GM18907 (cell line): ENCODE data around the gene GLP2R.

Experiments used
- ATAC-seq: cut with Tn5 transposase; IDR thresholded peaks from one replicate; pipeline ENCODE4 v1.9.1; 2021; ENCODE audit warnings: mild to moderate bottlenecking, moderate library complexity; ENCODE audit not compliant: unreplicated experiment

GLP2R gene

DNA sequence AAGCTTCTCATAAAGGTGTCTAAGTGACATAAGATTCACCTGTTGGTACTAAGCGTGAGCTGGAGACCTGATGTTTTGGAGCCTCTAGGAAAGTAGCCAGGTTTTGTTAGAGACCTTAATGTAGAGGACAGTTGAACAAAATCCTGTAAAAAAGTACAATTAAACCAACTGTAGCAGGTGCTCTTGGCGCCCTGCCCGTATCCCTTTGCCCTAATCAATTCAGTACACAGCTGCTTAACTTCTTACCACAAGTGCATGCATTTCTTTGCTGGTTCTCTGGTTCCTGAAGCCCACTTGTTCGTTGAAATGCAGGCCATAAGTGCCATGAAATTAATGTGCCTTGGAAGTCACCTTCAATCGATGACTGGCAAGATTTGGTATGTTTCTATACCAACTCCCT lies 24.4 kb downstream of the GLP2R start:
- no peak for ATAC-seq

DNA sequence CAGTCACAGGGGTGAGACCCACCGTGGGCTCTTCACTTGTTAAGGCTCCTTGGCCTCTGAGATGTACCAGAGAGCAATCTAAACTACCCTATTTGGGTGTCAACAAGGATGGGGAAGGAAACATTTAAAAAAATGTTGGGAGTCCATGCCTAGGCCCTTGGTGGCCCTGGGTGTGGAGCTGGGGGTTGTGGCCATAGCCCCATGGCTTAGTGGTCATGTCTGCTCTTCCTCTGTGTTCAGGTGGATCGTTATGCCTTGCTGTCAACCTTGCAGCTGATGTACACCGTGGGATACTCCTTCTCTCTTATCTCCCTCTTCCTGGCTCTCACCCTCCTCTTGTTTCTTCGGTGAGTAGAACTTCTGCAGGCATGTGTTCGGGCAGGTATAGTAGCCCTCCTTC lies 28.5 kb downstream of the GLP2R start:
- ATAC-seq = no peak

DNA sequence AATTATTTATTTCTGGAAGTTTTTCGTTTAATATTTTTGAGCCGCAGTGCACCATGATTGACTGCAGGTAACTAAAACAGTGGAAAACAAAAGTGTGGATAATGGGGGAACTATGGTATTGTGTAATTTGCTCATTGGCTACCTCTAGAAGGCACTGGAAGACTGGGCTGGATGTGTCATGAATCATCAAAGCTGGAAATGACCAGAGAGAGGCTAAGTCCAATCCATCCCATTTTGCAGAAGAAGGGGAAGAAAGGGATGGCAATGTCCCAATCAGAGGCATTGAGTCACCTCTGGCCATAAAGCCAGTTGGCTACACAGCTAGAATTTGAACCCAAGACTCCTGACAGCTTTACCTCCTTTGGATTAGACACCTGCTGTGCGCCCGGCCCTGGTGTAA lies 29.3 kb downstream of the GLP2R start:
- no peak for ATAC-seq

DNA sequence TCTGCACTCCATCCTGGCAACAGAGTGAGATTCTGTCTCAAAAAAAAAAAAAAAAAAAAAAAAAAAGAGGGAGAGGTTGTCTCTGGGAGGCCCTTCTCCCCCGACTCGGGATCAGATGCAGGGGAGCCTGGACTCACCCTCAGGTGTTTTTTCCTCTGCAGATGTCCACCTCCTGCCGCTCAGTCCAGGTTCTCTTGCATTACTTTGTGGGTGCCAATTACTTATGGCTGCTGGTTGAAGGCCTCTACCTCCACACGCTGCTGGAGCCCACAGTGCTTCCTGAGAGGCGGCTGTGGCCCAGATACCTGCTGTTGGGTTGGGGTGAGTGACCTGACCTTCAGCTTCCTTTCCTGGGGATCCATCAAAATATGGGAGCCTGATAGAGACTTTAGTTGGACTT lies 34.1 kb downstream of the GLP2R start:
- ATAC-seq = no peak

DNA sequence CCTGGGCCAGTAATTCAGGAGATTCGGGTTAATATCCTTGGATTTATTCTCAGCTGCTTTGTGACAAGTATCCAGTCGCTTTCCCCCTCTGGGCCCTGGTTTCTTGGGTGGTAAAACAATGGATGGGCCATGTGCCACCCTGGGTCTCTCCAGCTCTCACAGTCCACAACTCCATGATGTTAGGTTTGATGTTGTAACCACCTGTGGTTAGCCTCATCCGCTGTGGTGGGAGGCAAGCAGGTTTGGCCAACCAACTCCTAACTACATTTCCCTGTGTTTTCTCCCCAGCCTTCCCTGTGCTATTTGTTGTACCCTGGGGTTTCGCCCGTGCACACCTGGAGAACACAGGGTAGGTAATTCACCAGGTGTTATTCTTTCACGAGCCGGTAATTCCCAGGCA lies 35.1 kb downstream of the GLP2R start:
- ATAC-seq = no peak

DNA sequence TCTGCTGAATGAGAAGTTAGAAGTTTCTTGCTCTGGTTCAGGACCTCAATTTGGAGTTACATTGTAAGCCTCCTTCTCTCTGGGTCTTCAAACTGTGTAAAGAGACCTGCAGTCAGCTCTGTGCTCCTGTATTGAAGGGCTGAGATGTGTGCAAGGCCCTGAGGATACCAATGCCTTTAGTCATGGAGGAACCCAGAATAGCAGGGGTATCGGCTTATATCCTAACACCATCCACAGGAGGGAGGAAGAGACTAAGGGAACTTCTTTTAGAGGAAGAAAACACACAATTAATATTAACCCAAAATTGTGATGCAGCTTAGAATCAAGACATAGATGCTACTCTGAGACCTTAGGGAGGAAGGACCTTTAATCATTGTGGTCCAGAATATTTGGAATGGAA lies 36.5 kb downstream of the GLP2R start:
- ATAC-seq = no peak

DNA sequence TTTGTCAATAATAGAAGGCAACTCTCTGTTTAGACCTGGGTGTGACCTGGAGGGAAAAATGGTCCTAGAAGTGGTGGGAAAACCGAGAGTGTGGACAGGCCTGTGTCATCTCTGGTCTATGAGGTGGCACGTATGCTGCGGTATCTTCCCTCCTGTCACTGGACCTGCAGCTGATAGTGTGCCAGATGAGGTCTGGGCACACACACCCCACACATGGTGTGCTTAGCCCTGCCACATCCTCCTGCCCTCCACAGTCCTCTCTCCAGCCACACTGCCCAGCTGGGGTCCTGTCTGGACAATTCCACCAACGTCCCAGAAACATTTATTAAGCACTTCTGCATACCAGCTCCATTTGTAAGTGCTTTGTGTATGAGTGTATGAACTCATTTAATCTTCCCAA lies 37.2 kb downstream of the GLP2R start:
- ATAC-seq = no peak

DNA sequence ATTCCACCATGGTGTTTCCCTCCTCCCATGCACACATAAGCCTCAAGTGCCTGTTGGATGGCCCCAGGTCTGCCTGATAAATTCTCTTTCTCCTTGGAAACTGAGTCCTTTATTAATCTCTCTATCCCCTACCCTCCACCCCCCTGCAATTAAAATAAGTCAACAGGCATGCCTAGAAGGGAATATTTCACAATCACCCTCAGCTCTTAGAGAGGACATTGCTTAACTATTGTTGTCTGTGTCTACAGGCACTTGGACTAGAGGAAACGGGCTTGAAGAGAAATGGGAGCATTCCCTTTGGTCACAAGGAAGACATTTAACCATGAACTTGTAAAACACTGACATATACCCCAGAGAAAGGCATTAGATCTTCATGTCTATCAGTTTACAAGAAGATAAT lies 39.9 kb downstream of the GLP2R start:
- ATAC-seq = no peak

DNA sequence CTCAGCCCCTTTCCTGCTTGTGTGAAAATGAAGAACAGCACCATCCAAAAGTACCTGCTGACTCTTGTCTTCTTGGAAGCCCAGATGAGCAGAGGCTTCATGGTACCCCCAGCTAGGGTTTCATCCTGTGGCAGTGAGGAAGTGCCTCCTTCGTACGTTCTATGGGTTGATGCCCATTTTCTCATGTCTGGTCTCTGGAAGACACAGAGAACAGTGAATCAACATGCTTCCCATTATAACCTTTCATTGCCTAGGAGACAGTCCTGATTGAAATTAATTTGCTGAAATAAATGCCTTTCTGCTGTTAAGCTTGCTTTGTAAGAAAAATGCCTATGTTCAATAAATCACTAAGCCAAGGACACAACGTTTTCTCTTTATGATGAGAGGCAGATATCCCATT lies 42.8 kb downstream of the GLP2R start:
- no peak for ATAC-seq

DNA sequence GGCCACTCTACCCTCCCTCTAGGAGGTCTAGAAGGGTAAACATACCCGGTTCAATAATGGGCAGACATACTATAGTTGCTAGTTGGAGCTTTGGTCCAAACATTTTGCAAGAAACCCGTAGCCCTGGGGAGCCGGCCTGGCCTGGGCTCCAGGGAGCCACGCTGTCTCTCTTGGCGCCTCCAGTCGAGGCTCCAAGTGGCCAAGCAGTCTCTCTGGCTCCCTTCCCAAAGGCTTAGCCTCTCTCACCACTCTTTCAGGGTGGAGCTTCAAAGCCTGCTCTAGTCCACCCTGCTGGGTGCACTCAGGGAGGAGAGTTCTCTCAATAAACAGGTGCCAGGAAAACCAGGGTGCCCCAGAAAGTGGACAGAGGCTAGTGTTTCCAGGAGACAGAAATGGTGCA lies 47.1 kb downstream of the GLP2R start:
- ATAC-seq = no peak

DNA sequence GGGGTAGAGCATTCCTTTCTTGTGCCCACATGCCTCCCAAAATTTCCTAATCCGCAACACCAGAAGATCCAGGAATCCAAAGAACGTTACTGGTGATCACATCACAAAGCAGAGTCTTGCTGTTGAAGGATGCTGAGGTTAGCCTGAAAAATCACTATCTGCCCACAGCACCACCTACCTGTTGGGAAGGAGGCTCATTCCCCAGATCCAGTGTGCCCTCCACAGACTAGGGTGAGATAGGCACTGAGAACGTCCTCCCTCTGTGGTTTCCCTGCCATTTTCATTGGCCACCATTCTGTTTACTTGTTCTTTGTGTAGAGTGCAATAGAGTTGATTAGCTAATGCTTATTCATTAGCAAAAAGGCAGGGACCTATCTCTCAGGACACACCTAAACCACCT lies 49.0 kb downstream of the GLP2R start:
- ATAC-seq = no peak

DNA sequence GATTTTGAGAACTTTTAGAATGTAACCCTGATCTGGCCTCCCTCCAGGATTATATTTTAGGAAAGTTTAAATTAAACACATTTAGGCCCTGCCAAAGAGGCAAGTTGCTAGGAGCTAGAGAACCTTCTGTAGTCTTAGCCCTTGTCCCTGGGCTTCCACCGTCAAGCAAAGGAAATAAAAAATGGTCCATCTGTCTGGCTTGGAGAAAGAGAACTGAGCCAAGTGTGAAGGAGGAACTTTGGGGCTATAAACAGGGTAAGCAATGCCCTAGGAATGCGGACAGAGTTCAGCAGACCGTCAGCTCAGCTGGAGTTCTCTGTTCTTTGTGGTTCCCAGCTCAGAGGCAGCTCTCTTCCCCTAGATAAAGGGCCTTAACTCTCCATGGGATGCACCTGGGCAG lies 49.7 kb downstream of the GLP2R start:
- ATAC-seq = no peak

DNA sequence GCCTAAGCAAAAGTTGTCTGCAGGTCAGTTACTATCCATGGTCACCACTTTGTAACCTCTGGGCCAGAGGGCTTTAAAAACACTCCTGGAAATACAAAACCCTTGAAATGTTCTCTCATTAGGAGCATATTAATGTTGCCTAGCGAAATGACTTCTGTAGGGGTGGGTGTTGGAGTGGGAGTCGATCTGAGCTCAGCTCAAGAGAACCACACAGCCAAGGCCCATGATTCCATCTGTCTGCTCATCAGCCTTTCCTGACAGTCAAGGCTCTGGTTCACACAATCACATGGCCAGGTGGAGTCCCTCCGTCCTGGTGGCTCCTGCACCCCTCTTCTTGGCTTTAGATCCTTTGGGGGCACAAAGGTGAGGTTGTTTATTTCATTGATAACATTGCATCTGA lies 52.6 kb downstream of the GLP2R start:
- no peak for ATAC-seq

DNA sequence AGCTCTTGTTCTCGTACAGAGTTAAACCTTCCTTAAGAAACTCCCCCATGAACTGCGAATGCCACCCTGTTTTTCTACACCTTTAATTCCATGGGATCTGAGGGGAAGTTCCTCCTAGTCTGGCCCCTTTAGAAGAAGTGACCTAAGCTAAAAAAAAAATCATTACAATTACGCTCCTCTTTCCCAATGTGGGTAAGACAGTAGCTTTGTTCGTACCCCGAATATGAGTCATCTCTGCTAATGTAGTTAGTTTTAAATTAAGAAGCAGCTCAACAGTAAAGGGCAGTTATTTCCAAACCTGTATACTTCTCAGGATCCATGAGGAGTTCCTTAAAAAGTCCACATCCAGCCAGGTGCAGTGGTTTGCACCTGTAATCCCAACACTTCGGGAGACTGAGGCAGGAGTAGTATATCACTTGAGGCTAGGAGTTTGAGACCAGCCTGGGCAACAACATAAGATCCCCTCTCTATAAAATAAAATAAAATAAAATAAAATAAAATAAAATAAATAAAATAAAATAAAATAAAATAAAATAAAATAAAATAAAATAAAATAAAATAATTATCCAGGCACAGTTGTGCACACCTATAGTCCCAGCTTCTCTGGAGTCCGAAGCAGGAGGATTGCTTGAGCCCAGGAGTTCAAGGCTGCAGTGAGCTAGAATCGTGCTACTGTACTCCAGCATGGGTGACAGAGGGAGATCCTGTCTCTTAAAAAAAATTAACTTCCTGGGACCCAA lies 53.2 kb downstream of the GLP2R start:
- ATAC-seq = no peak

DNA sequence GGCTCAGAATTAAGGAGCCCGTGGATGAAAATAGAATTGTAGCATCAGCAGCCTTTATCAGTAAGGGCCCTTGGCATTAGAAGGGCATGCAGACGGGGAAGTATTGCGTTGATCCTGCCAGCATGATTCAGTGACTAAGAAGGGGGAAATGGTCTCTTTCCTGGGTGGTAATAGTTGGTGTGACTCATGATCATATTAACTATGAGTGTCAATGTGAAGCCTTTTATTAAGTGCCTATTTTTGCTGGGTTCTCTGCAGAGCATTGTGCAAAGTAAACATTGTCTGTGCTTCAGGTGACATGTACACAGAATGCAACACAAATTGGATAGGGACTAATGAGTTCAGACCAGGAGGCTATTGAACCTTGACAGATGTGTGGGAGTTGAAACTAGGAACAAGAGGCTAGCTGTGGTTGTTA lies 54.9 kb downstream of the GLP2R start:
- no peak for ATAC-seq

DNA sequence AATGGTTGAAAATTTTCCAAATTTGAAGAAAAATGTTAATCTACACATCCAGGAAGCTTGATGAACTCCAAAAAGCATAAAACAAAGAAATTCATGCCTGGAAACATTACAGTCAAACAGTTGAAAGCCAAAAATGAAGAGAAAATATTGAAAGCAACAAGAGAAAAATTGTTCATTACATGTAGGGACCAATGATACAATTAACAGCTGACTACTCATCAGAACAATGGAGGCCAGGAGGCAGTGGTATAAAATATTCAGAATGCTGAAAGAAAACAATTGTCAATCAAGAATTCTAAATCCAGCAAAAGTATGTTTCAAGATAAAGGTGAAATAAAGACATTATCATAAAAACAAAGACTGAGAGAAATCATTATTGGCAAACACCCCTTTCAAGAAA lies 57.7 kb downstream of the GLP2R start:
- no peak for ATAC-seq

DNA sequence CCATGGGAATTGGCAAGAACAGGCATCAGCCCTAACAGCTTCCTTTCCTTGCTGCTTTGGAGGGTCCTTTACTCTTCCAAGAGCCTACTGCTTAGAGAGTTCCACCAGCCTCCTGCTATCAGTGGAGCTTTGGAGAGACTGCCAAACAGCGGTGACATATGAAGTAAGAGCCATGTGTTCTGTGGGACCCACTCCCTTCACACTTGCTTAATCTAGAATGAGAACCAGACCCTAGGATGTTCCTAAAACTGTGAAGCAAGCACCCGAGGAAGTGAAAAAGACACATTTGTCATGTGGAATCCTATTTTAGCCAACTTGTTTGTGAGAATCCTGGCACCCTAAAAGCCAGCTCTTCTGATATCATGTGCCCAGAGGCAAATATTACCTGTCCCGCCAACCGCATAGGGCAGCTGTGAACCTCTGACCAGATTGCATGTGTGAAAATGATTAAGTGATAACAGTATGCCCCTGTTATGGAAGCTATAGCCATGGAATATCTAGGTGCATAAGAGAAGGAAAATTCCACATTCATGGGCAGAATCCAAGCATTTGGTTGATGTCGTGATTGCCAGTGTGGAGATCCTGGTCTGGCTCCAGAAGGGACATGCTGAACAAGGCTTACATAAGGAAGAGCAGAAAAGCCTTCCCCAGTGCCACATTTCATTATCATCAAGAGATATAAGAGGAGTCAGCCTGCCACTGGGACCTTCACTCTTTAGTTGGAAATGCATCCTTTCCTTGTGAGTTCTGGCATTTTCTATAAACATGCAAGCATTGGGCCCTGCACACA lies 60.6 kb downstream of the GLP2R start:
- no peak for ATAC-seq

DNA sequence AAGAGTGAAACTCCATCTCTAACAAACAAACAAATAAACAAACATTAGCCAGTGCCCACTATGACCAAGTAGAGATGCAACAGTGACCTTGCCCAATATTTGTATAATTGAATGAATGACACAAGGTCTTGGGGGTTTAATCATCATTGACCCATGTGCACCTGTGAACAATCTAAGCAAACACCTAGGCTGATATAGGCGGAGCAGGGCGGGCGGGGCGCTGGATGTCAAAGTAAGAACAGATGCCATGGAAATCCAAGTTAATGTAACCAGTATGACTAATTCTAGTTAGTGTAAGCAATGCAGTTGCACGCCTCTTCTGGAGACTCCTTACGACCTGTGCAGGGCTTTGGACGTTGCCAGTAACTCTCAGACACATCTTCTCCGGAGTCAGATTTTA lies 61.8 kb downstream of the GLP2R start:
- ATAC-seq = no peak

DNA sequence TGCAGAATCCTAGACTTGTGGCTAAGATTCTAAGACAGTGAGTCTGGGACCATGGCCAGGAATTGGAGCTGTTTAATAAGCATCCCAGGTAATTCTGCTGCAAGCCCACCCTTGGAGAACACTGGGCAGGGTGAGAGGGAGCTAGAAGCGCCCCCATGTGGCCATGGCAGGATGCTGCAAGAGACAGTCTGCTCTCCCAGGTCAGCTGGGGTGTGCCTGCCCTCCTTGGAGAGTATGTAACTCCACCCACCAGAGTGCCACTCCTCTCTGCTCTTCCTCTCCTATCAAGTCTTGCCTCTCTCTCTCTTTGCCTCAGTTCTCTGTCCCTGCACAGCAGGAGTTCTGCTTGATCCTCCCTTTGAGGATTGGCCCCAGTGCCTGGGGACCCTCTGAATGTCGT lies 64.4 kb downstream of the GLP2R start:
- no peak for ATAC-seq

DNA sequence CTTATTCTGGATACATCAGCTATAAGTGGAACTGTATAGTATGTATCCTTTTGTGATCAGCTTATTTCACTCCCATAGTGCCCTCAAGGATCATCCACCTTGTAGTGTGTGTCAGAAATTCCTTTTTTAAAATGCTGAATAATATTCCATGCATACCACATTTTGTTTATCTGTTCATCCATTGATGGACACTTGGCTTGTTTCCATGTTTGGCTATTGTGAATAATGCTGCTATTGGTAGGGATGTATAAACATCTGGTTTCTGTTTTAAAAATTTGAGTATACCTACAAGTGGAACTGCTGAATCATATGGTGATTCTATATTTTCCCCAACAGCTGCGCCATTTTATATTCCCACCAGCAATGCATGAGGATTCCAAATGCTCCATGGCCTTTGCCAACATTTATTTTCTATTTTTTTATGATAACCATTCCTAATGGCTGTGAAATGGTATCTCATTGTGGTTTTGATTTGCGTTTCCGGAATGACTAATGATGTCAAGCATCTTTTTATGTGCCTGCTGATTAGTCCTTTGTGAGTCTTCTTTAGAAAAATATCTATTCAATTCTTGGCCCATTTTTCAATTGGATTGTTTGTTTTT lies 67.8 kb downstream of the GLP2R start:
- ATAC-seq = no peak

DNA sequence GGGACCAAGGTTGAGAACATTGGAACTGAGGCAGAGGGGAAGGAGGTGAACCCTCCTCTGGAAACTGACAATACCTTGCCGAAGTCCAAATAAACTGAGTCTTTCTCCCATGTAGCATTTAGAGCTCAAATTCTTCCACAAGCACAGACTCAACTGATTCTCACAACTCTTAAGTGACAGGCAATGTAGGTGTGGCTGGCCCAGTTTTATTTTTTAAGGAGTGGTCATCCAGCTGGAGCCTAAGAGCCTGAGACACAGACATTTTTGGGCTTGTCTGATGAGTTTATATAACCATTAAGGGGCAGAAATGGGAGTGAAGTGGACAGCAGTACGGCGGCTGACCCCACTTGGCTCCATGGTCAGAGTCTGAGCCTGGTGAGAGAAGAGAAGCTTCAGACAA lies 68.5 kb downstream of the GLP2R start:
- no peak for ATAC-seq

DNA sequence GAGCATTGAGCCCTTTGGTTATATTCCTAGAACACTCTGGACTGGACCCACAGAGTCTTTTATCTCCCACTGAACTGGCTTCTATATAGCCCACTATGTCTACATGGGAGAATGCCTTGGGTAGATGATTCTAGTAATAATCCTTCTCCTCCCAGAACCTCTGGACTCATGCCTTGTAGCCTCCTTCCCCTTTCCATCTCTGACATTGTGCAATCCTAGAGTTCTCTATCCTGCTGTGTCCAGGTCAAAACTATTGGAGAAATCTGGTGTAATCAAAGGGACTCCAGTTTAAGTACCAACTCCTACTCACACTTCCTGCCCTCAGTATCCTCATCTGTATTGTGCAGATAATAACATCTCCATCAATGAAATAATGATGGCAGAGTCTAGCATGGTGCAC lies 70.2 kb downstream of the GLP2R start:
- no peak for ATAC-seq
